ENCODE data around the gene THUMPD1. TPM values are rescaled to one million over a fixed set of nuclear protein-coding genes. Genes with fewer than 3 reads are reported as not detected.
"Not testable (repeated sequence)": the region's sequence is repeated elsewhere in the genome, so short reads cannot be mapped to it uniquely, and the experiment has no call there.

Gene THUMPD1
- total RNA-seq, 1 donor from 2014 or later, result 18.3 TPM

DNA sequence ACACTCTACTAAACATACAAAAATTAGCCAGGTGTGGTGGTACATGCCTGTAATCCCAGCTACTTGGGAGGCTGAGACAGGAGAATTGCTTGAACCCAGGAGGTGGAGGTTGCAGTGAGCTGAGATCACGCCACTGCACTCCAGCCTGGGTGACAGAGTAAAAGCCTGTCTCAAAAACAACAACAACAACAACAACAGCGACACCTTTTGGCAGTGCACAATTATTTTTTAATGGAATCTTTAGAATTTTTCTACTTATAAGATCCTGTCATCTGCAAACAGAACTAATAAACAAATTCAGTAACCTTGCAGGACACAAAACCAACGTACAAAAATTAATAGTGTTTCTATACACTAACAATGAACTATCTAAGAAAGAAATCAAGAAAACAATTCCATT, 33.5 kb downstream of the THUMPD1 start:
- DNase-seq (ENCODE audit: missing footprints); intact Hi-C loops (cut with DNase I); ATAC-seq: not testable (repeated sequence)

DNA sequence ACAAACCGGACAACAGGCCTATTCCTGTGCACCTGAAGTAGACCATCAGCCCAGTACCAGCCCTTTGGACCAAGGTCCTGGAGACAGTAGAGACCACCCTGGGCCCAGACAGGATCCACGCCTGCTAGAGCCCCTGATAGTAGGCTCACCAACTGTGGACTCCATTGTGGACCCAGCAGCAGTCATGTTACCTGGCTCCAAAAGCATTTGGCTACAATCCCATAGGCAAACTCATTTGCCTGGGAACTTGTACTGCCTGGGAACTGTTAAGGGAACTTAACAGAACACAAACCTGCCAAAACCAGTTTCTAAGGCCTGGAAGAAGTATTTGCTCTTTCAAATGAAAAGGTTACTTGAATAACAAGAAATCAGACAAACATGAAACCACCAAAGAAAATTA, 34.2 kb downstream of the THUMPD1 start:
- intact Hi-C loops (cut with DNase I), result no loop called here
- ATAC-seq (no peak), DNase-seq (ENCODE audit: missing footprints) (no peak)

DNA sequence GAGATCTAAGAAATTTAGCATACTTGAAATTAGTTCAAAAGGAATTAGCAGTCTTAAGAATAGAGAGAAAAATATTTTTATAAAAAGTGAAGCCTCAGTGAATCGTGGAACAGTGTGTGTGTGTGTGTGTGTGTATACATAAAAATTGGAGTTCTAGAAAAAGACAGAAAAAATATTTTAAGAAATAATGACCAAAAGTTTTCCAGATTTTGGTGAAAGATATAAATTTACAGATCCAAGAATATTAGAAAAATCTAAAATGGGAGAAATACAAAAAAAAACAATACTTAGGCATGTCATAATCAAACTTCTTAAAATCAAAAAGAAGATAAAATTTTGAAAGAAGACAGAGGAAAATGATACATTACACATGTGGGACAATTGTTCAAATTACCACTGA, 35.6 kb downstream of the THUMPD1 start:
- DNase-seq (ENCODE audit: missing footprints); ATAC-seq; intact Hi-C loops (cut with DNase I): not testable (repeated sequence)

DNA sequence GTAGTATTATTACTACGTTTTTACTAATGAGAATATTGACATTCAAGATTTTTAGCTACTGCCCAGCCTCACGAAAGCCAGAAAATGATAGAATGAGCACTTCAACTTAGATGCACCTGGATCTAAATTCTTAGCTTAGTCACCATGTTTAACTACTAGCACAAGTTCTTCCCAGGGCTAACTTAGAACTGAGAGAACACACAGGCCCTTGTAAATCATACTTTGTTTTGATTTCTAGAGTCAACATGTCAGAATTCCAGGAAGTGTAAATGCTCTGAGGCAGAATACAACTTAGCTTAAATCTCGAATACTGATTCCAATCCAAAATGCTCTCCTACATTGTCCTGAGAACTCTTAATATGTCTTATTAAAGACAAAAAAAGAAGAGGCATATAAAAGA, 37.3 kb downstream of the THUMPD1 start:
- intact Hi-C loops (cut with DNase I), result no loop called here
- ATAC-seq, result no peak
- no peak for DNase-seq (ENCODE audit: missing footprints)

- not testable (repeated sequence) for ATAC-seq
These were observed 39.9 kb downstream of the THUMPD1 start for GRCh38 chr16:20701692-20702091.

GRCh38 chr16:20696618-20697017, 45.0 kb downstream of the THUMPD1 start:
- intact Hi-C loops (cut with DNase I), result no loop called here
- ATAC-seq (no peak), DNase-seq (ENCODE audit: missing footprints) (no peak)

More at GRCh38 chr16:20701692-20702091, 39.9 kb downstream of the THUMPD1 start:
- DNase-seq (ENCODE audit: missing footprints); intact Hi-C loops (cut with DNase I): not testable (repeated sequence)

DNA sequence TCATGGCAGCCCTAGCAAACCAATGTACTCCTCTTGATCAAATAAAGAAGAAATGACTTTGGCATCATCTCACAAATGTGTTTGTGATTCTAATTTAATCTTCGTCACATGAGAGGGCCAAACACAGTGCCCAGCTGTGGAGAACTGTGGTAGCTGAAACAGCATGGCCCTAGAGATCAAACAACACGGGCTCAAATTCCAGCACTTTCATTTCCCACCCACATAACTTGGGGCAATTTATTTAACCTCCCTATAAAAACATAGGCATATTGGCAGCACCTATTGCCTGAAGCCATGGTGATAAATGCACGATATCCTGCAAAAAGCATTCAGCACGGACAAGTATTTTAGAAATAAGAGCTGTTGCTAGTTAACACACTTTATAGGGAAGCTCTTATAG, 46.6 kb downstream of the THUMPD1 start:
- no peak for ATAC-seq
- no peak for DNase-seq (ENCODE audit: missing footprints)
- intact Hi-C loops (cut with DNase I), result no loop called here

GRCh38 chr16:20694096-20694495, 47.5 kb downstream of the THUMPD1 start:
- DNase-seq (ENCODE audit: missing footprints); intact Hi-C loops (cut with DNase I); ATAC-seq: not testable (repeated sequence)

DNA sequence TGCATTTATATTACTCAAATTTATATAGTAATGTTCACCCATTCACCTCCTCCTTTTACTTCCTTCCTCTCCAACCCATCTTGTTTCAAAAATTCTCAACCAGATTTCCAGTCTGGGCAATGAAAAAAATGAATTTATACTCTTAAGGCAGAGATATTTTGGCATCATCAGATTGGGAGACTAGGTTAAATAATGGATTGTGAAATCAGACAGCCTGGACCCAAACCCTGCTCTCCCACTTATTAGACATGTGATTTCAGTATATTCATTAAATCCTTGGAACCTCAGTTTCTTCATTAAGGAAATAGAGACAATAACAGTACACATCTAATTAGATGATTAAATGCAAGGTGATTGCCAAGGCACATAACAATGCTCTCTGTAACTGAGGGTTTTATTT, 52.0 kb downstream of the THUMPD1 start:
- DNase-seq (ENCODE audit: missing footprints) (no peak), ATAC-seq (no peak)
- intact Hi-C loops (cut with DNase I), result no loop called here

GRCh38 chr16:20683812-20684211, 57.8 kb downstream of the THUMPD1 start:
- DNase-seq (ENCODE audit: missing footprints) (no peak), ATAC-seq (no peak)
- intact Hi-C loops (cut with DNase I), result no loop called here

Other genes with a start within 250 kb of the THUMPD1 start
- not detected for gene ACSM2B, start 165.5 kb downstream of the THUMPD1 start, total RNA-seq
- gene ACSM1, start 44.1 kb downstream of the THUMPD1 start, total RNA-seq, result 0.27 TPM
- gene ACSM3, start 22.2 kb upstream of the THUMPD1 start, total RNA-seq, result 9.4 TPM
- 9.1 TPM for gene ERI2, start 64.7 kb upstream of the THUMPD1 start, total RNA-seq
- 5.8 TPM for gene REXO5, start 64.7 kb upstream of the THUMPD1 start, total RNA-seq
- gene DCUN1D3, start 158.5 kb upstream of the THUMPD1 start, total RNA-seq, result 15.8 TPM
- 58.1 TPM for gene LYRM1, start 159.0 kb upstream of the THUMPD1 start, total RNA-seq

Data from Right ventricle myocardium inferior (tissue), 1 donor.